GM12865 (cell line): ENCODE results near the gene CSMD2.

Experiments used
- DNase-seq: peaks from one replicate; pipeline ENCODE4 v3.0.0; 2010; ENCODE audit warnings: low read depth
- H3K4me3 ChIP-seq: 2 replicates; pipeline ENCODE4 v1.5.1; 2011; ENCODE audit warnings: mild to moderate bottlenecking, low read depth, low read length, control low read depth
- CTCF ChIP-seq: IDR thresholded peaks from 2 replicates; pipeline ENCODE4 v1.5.1; 2011; ENCODE audit warnings: low read length, control low read depth, low read depth, inconsistent platforms; ENCODE audit not compliant: insufficient read depth; ENCODE audit errors: missing control alignments

Gene CSMD2

DNA sequence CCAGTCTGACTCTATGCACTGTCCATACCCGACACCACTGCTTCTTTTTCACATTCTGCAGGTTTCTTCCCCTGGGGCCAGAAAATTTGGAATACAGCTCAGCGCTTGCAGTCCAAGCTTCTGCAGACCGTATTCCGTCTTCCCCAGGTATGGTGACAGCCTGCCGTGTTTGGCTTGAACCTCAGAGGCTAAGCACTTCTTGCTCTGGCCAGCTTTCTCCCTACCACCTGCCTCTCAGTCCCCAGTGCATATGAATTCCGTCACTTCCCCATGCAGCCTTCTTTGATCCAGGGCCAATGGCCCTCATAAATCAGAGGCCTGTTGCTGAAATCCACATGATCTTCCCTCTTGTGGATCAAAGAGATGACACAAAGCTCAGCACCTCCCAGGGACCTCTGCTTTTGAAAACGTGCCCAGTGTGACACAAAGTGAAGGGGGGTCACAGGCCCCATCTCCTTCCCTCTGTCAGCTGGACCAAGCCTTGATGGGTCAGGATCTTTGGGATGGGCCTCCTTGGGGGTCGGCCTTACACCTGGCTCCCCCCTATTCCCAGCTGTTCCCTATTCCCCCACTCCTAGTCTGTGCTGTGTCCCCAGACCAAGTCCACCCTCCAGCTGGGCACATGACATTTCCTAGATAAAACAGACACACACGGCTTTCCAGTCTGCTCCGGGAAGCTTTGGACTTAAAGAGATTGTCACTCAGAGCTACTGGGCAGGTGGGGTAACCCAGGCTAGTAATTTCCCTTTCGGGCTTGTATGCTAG lies 234.5 kb downstream of the CSMD2 start:
- DNase-seq, result no peak
- TF ChIP-seq CTCF, result no peak
- H3K4me3 ChIP-seq, result no peak overlapping the region

DNA sequence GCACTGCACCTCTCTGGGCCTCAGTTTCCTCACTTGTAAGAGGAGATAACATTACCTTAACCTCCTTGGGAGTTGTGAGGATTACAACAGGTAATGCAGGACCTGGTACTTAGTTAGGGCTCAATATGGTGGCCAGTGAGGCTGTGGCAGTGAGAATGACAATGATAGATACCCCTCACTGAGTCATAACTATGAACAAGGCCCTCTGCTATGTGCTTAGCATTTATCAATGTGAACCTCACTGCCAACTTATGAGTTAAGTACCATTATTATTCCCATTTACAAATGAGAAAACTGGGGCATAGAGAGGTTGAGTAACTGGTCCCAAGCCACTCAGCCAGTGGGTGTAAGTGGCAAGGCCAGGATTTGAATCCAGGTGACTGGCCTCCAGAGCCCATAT lies 236.8 kb downstream of the CSMD2 start:
- no peak for TF ChIP-seq CTCF
- H3K4me3 ChIP-seq, result no peak overlapping the region
- no peak for DNase-seq

DNA sequence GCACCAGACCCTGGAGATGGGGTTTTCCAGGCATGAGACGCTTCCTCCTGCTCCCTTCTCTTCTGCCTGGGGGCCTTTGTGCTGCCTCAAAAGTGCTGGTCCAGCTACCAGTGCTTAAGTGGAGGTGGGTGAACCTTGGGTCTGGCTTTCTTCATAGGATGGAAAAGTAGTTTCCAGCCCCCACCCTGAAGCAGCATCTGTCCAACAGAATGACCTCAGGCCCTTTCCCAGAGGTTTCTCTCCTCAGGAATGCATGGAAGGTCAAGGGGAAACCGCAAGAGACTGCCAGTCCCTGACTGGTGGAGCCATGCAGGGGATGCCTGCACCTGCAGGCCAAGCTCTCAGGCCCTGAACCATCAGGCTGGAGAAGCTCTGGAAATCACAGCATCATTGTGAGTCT lies 237.3 kb downstream of the CSMD2 start:
- DNase-seq, result no peak
- no peak for TF ChIP-seq CTCF
- no peak overlapping the region for H3K4me3 ChIP-seq

- TF ChIP-seq CTCF, result no peak
- H3K4me3 ChIP-seq, result no peak overlapping the region
- no peak for DNase-seq
Measured at GRCh38 chr1:33925586-33925985, 239.4 kb downstream of the CSMD2 start.

- no peak for TF ChIP-seq CTCF
- no peak for DNase-seq
- no peak overlapping the region for H3K4me3 ChIP-seq
Measured at GRCh38 chr1:33921281-33921680, 243.7 kb downstream of the CSMD2 start.

DNA sequence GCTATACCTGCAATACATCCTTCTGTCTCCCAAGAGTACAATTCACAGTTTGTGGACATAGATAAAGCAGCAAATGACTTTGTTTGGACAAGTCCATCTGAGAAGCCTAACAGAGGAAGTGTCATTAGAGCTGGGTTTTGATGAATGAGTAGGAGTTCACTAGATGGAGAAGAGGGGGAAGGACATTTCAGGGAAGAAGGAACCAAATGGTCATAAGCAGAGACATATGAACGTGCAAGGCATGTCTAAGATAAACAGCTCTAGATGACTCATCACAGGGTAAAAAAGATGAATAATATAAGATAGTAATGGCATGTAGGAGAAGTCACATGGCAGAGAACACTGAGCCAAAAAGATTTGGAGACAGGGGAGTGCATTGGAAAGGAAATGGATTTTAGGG lies 246.7 kb downstream of the CSMD2 start:
- no peak for DNase-seq
- TF ChIP-seq CTCF, result no peak
- H3K4me3 ChIP-seq, result no peak overlapping the region

GRCh38 chr1:33916786-33917185 lies 248.2 kb downstream of the CSMD2 start:
- no peak for TF ChIP-seq CTCF
- DNase-seq, result no peak
- H3K4me3 ChIP-seq, result no peak overlapping the region
